CD8-positive, alpha-beta memory T cell (primary cell): ENCODE results near the gene PLEKHM3. TPM values are rescaled to one million over a fixed set of nuclear protein-coding genes. Genes with fewer than 3 reads are reported as not detected.

Experiments
- CTCF ChIA-PET: fragments of 350-600 bp; sonication (Branson Sonifier 250); formaldehyde crosslinking; loops from one replicate; lab custom pipeline; 2021; ENCODE audit warnings: antibody characterized with exemption; lab: Charles Lee
- POLR2A ChIA-PET: fragments of 350-600 bp; sonication (Branson Sonifier 250); formaldehyde crosslinking; loops from one replicate; lab custom pipeline; 2021; ENCODE audit warnings: antibody characterized with exemption; lab: Charles Lee
- DNase-seq, 5 donors: peaks; one replicate each; pipeline versions ENCODE4 v3.0.0 to v3.0.0-alpha.2; 2020 to 2022; ENCODE audit warnings: mixed read lengths in 1 of 5
- H3K27ac ChIP-seq: one replicate; pipeline ENCODE4 v1.7.0; 2013; ENCODE audit warnings: low read depth, mild to moderate bottlenecking, low read length, moderate library complexity
- H3K27me3 ChIP-seq: 2 replicates; pipeline ENCODE4 v1.7.0; 2013; ENCODE audit warnings: low read length, mild to moderate bottlenecking; ENCODE audit not compliant: insufficient read depth, poor library complexity, severe bottlenecking
- H3K36me3 ChIP-seq: 2 replicates; pipeline ENCODE4 v1.7.0; 2013; ENCODE audit warnings: mild to moderate bottlenecking, low read length, moderate library complexity; ENCODE audit not compliant: insufficient read depth
- H3K4me1 ChIP-seq: 2 replicates; pipeline ENCODE4 v1.7.0; 2013; ENCODE audit warnings: mild to moderate bottlenecking, low read length, moderate library complexity; ENCODE audit not compliant: insufficient read depth
- H3K4me3 ChIP-seq: 2 replicates; pipeline ENCODE4 v1.7.0; 2013; ENCODE audit warnings: mild to moderate bottlenecking, low read length
- H3K9me3 ChIP-seq: 2 replicates; pipeline ENCODE4 v1.7.0; 2013; ENCODE audit warnings: mild to moderate bottlenecking, low read length
- H3K27ac Mint-ChIP-seq, 8 donors: one replicate each; pipeline ENCODE4 v1.8.0; 2020 to 2021; ENCODE audit warnings: mixed read lengths in 8 of 8, mild to moderate bottlenecking in 6 of 8, inconsistent platforms in 3 of 8, moderate library complexity in 3 of 8
- H3K27me3 Mint-ChIP-seq, 2 donors: one replicate each; pipeline ENCODE4 v1.8.0; 2020 to 2021; ENCODE audit warnings: mixed read lengths in 2 of 2, mild to moderate bottlenecking in 1 of 2, moderate library complexity in 1 of 2
- H3K36me3 Mint-ChIP-seq, 3 donors: one replicate each; pipeline ENCODE4 v1.8.0; 2020 to 2021; ENCODE audit warnings: mixed read lengths in 3 of 3, inconsistent platforms in 1 of 3, mild to moderate bottlenecking in 1 of 3
- H3K4me1 Mint-ChIP-seq, 3 donors: one replicate each; pipeline ENCODE4 v1.8.0; 2020 to 2021; ENCODE audit warnings: mixed read lengths in 3 of 3, inconsistent platforms in 1 of 3, mild to moderate bottlenecking in 1 of 3
- H3K4me3 Mint-ChIP-seq, 7 donors: one replicate each; pipeline ENCODE4 v1.8.0; 2020 to 2021; ENCODE audit warnings: mixed read lengths in 7 of 7, mild to moderate bottlenecking in 6 of 7, moderate library complexity in 4 of 7, inconsistent platforms in 2 of 7
- H3K9me3 Mint-ChIP-seq, 5 donors: one replicate each; pipeline ENCODE4 v1.8.0; 2020 to 2022; ENCODE audit warnings: mixed read lengths in 5 of 5, mild to moderate bottlenecking in 3 of 5, moderate library complexity in 2 of 5, inconsistent platforms in 1 of 5
- polyA plus RNA-seq: library from polyadenylated mRNA; unstranded; fragments of 300-500 nt; fragmentation: Illumina TruSeq; gene quantifications from one replicate; pipeline ENCODE4 v1.2.3, GENCODE V29; 2021
- total RNA-seq, 2 experiments: library from RNA; stranded (reverse); gene quantifications; one replicate each; pipeline ENCODE4 v1.2.3, GENCODE V29; 2021

The PLEKHM3 gene
- total and polyA plus RNA-seq, 3 experiments from 2014 or later = 4.4 to 7.2 (median 6.9) TPM

DNA sequence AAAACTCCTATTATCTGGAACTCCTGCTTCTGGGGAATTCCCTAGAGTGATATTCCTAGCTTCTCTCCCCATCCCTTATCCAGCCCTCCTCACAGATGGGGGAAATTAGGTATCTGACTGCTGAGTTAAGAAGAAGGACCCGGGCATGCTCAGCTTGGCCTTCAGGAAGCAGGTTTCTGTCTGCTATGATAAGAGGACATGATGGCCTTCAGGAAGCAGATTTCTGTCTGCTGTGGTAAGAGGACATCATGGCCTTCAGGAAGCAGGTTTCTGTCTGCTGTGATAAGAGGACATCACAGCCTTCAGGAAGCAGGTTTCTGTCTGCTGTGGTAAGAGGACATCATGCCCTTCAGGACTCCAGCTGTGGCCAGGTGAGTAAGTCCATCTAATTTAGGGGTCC is 65.2 kb downstream of the PLEKHM3 start:
- H3K27me3 ChIP-seq = no peaks in the 10 kb centered on the region
- H3K27ac ChIP-seq = no peak overlapping the region
- CTCF ChIA-PET = no interaction called here
- H3K9me3 ChIP-seq = no peaks in the 10 kb centered on the region
- H3K27me3 Mint-ChIP-seq = no peaks in the 10 kb centered on the region
- peaks cover 2 to 10% (median 4%) of the 10 kb centered on the region in 3 donors for H3K4me1 Mint-ChIP-seq
- H3K9me3 Mint-ChIP-seq = peaks cover 4 to 14% (median 11%) of the 10 kb centered on the region in 5 donors
- POLR2A ChIA-PET = no interaction called here
- H3K36me3 Mint-ChIP-seq = peaks cover 24 to 29% (median 26%) of the 10 kb centered on the region in 3 donors
- no peak overlapping the region for H3K4me3 Mint-ChIP-seq
- no peak overlapping the region for H3K4me3 ChIP-seq
- no peak for DNase-seq
- peak overlapping the region in 1 of 8 donors; percentile 17 for H3K27ac Mint-ChIP-seq
- H3K4me1 ChIP-seq = no peaks in the 10 kb centered on the region
- no peaks in the 10 kb centered on the region for H3K36me3 ChIP-seq

DNA sequence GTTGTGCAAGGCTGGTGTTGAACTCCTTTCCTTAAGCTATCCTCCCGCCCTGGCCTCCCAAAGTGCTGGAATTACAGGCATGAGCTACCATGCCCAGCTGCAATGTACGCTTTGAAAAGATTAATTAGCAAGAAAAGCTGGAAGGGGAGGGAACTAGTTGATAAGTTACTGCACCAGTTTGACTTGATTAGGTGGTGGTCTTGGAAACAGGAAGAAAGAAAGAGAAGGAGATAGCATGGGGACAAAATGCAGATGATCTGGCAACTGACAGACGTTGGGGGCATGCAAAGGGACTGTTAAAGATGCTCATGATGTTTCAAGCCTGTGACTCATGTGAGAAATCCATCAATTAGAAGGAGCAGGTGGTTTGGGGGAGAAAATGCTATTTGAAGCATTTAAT is 68.6 kb downstream of the PLEKHM3 start:
- Mint-ChIP-seq H3K4me3 (no peak overlapping the region), H3K27me3 (no peaks in the 10 kb centered on the region), H3K9me3 (no peaks in the 10 kb centered on the region), H3K4me1 (peaks cover 2 to 10% (median 4%) of the 10 kb centered on the region in 3 donors), H3K36me3 (peaks cover 3 to 12% (median 9%) of the 10 kb centered on the region in 3 donors), H3K27ac (peak overlapping the region in 1 of 8 donors; percentile 80)
- no peaks in the 10 kb centered on the region for H3K9me3 ChIP-seq
- no peaks in the 10 kb centered on the region for H3K4me1 ChIP-seq
- no peak for DNase-seq
- H3K36me3 ChIP-seq = no peaks in the 10 kb centered on the region
- ChIA-PET CTCF (no interaction called here), POLR2A (no interaction called here)
- no peaks in the 10 kb centered on the region for H3K27me3 ChIP-seq
- H3K27ac ChIP-seq = no peak overlapping the region
- H3K4me3 ChIP-seq = no peak overlapping the region

DNA sequence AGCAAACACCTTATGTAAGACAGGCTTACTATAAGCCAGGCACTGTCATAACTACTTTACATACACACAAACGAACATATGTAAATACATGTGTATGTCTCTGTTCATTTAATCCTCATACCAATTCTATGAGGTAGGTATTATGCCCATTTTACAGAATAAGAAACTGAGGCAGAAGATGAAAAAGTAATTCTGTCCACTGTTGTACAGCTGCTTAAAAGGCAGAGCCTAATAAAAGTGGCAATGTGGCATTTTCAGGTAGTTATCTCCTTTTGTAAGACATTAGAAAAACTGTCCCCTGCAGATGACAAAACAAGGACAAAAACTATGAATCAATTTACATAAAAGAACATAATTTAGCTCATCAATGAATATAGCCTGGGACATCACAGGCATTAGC is 69.9 kb downstream of the PLEKHM3 start:
- Histone ChIP-seq H3K9me3 (no peaks in the 10 kb centered on the region), H3K27ac (no peak overlapping the region), H3K36me3 (no peaks in the 10 kb centered on the region), H3K27me3 (no peaks in the 10 kb centered on the region), H3K4me3 (no peak overlapping the region), H3K4me1 (no peaks in the 10 kb centered on the region)
- H3K36me3 Mint-ChIP-seq = peaks cover under 1 to 12% (median 8%) of the 10 kb centered on the region in 3 donors
- ChIA-PET POLR2A (no interaction called here), CTCF (no interaction called here)
- DNase-seq = no peak
- no peaks in the 10 kb centered on the region for H3K9me3 Mint-ChIP-seq
- no peaks in the 10 kb centered on the region for H3K27me3 Mint-ChIP-seq
- peaks cover 2 to 9% (median 4%) of the 10 kb centered on the region in 3 donors for H3K4me1 Mint-ChIP-seq
- no peak overlapping the region for H3K27ac Mint-ChIP-seq
- H3K4me3 Mint-ChIP-seq = no peak overlapping the region

DNA sequence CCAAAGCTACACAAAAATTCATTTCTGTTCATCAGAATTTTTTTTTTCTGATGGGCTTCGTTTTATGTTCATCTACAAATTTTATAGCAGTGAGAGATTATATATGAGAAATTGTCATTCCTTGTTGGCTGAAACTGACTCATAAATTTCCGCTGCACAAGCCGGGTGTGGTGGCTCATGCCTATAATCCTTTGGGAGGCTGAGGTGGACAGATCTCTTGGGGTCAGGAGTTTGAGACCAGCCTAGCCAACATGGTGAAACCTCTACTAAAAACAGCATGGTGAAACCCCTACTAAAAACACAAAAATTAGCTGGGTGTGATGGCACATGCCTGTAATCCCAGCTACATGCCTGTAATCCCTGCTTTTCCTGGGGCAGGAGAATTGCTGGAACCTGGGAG is 72.0 kb downstream of the PLEKHM3 start:
- Mint-ChIP-seq H3K27me3 (no peaks in the 10 kb centered on the region), H3K4me1 (peaks cover 2 to 5% (median 4%) of the 10 kb centered on the region in 3 donors), H3K36me3 (peaks cover 0 to 9% (median 5%) of the 10 kb centered on the region in 3 donors), H3K9me3 (no peaks in the 10 kb centered on the region), H3K4me3 (no peak overlapping the region), H3K27ac (no peak overlapping the region)
- H3K4me3 ChIP-seq = no peak overlapping the region
- no peaks in the 10 kb centered on the region for H3K27me3 ChIP-seq
- DNase-seq = no peak
- H3K9me3 ChIP-seq = no peaks in the 10 kb centered on the region
- no peaks in the 10 kb centered on the region for H3K36me3 ChIP-seq
- H3K4me1 ChIP-seq = no peaks in the 10 kb centered on the region
- ChIA-PET POLR2A (interaction anchor here (0.7 kb wide), 1 partner anchor 25 kb away, joined by 4 read pairs; no protein-coding TSS in a partner anchor), CTCF (no interaction called here)
- H3K27ac ChIP-seq = no peak overlapping the region

DNA sequence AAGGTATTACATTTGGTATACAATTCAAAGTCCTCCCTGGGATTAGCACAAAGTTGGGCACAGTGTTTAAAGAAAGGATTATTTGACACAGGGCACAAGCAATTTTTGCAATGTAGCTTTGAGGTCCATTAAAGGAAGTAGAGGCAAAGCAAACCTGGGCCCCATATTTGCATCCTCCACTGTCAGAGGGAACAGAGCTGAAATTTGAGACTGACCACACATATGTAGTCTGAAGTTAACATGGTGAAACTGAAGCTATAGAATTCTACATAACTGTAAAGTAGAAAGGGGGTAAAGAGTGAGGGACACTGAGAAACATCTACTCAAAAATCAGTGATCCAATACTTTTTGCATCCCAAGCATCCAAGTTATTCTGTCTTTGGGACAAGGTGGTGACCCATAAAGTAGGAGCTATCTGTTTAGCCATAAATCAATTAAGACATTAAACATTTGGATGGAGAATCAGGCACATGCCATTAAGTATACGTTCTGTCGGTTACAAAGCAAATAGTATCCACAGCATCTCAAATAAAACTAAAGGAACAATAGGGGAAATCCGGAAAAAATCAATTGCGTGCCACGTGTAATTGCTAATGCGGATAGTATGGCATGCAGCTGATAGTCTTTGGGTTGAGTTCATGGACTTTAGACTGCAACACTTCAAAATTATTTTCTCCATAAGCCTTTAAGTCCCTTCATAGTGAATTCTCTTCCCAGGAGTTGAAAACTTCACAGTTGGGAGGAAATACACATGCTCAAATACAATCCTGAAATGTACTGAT is 72.6 kb downstream of the PLEKHM3 start:
- Histone ChIP-seq H3K4me1 (no peaks in the 10 kb centered on the region), H3K9me3 (no peaks in the 10 kb centered on the region), H3K36me3 (no peaks in the 10 kb centered on the region), H3K27ac (no peak overlapping the region), H3K4me3 (no peak overlapping the region), H3K27me3 (no peaks in the 10 kb centered on the region)
- no peaks in the 10 kb centered on the region for H3K27me3 Mint-ChIP-seq
- no peak overlapping the region for H3K4me3 Mint-ChIP-seq
- ChIA-PET POLR2A (interaction anchor here (0.7 kb wide), 1 partner anchor 26 kb away, joined by 4 read pairs; no protein-coding TSS in a partner anchor), CTCF (no interaction called here)
- no peaks in the 10 kb centered on the region for H3K9me3 Mint-ChIP-seq
- H3K27ac Mint-ChIP-seq = peak overlapping the region in 1 of 8 donors; percentile 49
- H3K4me1 Mint-ChIP-seq = peaks cover 2 to 5% (median 4%) of the 10 kb centered on the region in 3 donors
- DNase-seq = no peak
- H3K36me3 Mint-ChIP-seq = peaks cover 0 to 6% (median 5%) of the 10 kb centered on the region in 3 donors

DNA sequence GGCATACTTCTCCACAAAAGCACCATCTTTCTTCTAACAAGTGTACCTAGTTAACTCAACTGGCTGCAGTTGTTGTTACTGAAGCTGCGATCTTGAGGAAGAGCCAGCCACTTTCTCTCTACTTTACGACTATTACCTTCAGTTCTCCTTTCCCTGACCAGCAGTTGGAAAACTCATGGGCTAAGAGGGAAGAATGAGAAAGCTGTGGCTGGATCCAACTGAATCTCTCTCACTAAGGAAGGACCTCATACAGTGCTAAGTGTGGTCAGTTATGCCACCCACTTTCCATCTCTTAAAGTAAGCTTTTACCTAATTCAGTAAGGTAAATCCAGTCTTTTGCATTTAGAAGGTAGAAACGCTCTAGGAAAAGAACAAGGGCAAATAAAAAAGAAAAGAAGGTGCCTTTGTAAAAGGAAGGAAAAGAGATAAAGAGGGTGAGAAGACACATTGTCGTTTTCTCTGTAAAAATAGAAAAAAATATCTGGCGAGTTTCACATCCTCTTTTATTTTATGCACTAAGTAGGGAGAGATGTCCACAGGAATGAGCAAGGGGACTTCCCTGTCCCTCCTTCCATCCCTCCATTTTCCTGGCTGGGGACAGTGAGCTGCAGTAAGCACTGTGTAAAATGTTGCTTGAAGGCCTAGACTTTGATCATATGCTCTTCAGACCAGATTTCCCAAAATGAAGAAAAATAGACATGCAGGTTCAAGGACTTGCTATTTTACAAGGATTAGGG is 73.4 kb downstream of the PLEKHM3 start:
- H3K4me1 Mint-ChIP-seq = peaks cover 2 to 5% (median 3%) of the 10 kb centered on the region in 3 donors
- Histone ChIP-seq H3K27me3 (no peaks in the 10 kb centered on the region), H3K27ac (no peak overlapping the region), H3K9me3 (no peaks in the 10 kb centered on the region), H3K4me1 (no peaks in the 10 kb centered on the region), H3K36me3 (no peaks in the 10 kb centered on the region), H3K4me3 (no peak overlapping the region)
- H3K36me3 Mint-ChIP-seq = peaks cover 0 to 9% (median 3%) of the 10 kb centered on the region in 3 donors
- POLR2A ChIA-PET = no interaction called here
- no peak overlapping the region for H3K27ac Mint-ChIP-seq
- CTCF ChIA-PET = no interaction called here
- H3K9me3 Mint-ChIP-seq = no peaks in the 10 kb centered on the region
- H3K4me3 Mint-ChIP-seq = no peak overlapping the region
- no peak for DNase-seq
- no peaks in the 10 kb centered on the region for H3K27me3 Mint-ChIP-seq

DNA sequence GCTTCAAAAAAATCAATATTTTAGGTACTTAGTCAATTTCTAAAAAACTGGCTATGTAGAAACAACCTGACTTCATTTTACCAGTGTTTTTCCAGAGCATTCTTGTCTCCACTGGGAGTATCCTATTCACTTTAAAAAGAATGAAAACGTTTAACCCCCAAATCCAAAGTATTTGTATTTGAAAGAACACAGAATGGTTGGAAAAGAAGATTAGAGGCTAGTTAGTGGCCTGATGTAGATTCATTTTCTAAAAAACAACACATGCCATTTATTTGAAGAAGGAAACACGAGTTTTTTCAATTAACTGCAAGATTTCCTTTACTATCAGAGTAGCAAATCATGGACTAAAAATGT is 74.6 kb downstream of the PLEKHM3 start:
- H3K4me3 Mint-ChIP-seq = no peak overlapping the region
- H3K27ac ChIP-seq = no peak overlapping the region
- no peaks in the 10 kb centered on the region for H3K36me3 ChIP-seq
- peaks cover 0 to 8% (median 7%) of the 10 kb centered on the region in 3 donors for H3K36me3 Mint-ChIP-seq
- H3K4me1 ChIP-seq = no peaks in the 10 kb centered on the region
- H3K27ac Mint-ChIP-seq = no peak overlapping the region
- no peaks in the 10 kb centered on the region for H3K27me3 Mint-ChIP-seq
- no peaks in the 10 kb centered on the region for H3K9me3 ChIP-seq
- H3K9me3 Mint-ChIP-seq = no peaks in the 10 kb centered on the region
- DNase-seq = no peak
- H3K4me3 ChIP-seq = no peak overlapping the region
- CTCF ChIA-PET = no interaction called here
- H3K4me1 Mint-ChIP-seq = peaks cover 0 to 3% (median 0%) of the 10 kb centered on the region in 3 donors
- POLR2A ChIA-PET = no interaction called here
- H3K27me3 ChIP-seq = no peaks in the 10 kb centered on the region
